ENCODE results near the gene KAZN.

KAZN gene

DNA sequence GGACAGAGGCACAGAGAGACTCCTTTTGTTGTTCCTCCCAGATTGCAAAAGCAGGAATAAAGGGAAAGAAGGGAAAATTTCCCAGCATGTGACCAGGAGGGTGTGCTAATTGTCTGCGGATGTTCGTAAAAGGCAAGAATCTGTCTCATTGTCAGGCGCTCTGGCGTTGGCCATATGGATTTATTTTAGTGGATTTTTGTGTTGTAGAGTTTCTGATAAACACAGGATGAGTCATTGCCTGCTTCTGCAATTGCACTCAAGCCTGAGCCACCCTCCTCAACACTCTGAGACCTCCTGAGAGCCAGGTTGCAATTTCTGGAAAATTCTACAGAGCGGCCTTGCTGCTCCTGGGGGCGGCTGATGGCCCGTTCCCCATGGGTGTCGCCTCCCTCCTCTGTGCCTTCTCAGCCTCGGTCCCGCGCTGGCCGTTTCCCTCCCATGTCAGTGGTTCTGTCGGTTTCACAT, 227.7 kb downstream of the KAZN start:
- H3K4me3 ChIP-seq (ENCODE audit: low read depth, low read length), result no peak overlapping the region
- TF ChIP-seq, protein P1, sequence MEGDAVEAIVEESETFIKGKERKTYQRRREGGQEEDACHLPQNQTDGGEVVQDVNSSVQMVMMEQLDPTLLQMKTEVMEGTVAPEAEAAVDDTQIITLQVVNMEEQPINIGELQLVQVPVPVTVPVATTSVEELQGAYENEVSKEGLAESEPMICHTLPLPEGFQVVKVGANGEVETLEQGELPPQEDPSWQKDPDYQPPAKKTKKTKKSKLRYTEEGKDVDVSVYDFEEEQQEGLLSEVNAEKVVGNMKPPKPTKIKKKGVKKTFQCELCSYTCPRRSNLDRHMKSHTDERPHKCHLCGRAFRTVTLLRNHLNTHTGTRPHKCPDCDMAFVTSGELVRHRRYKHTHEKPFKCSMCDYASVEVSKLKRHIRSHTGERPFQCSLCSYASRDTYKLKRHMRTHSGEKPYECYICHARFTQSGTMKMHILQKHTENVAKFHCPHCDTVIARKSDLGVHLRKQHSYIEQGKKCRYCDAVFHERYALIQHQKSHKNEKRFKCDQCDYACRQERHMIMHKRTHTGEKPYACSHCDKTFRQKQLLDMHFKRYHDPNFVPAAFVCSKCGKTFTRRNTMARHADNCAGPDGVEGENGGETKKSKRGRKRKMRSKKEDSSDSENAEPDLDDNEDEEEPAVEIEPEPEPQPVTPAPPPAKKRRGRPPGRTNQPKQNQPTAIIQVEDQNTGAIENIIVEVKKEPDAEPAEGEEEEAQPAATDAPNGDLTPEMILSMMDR (IDR thresholded peaks at IDR 0.05; ENCODE audit: low read depth, low read length, missing control alignments), result peak; percentile 11
- peak; percentile 59 for DNase-seq (ENCODE audit: low read depth)
- in situ Hi-C loops (cut with HindIII; ENCODE audit: low sequenced_read_pairs), result loop anchor here (10.0 kb wide), 1 partner anchor 69 kb away; no protein-coding TSS in a partner anchor

DNA sequence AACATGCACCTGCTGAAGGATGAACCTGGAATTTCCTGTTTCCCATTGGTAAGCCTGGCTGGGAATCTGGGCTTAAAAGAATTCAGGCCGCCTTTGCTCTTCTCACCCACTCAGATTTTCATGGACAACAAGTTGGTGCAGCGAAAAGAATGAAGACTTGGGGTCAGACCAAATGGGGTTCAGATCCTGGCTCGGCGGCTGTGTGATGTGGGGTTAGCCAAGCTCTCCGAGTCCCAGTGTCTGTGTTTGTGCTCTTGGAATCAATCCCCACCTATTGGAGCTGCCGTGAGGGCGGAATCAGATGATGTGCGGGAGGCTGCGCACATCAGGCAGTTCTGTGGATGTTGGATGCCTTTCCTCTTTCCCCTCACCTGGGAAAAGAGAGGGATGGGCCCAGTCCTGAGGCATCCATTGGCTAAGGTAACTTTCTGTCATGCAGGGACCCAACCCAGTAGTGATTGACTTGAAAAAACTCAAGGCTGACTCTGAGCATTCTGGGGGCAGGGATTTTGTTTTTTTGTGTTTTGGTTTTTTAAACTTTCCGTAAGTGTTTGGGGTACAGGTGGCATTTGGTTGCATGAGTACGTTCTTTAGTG, 228.3 kb downstream of the KAZN start:
- TF ChIP-seq, protein P1 (IDR thresholded peaks at IDR 0.05; ENCODE audit: low read depth, low read length, missing control alignments), result no peak
- in situ Hi-C loops (cut with HindIII; ENCODE audit: low sequenced_read_pairs), result loop anchor here (10.0 kb wide), 1 partner anchor 68 kb away; no protein-coding TSS in a partner anchor
- no peak for DNase-seq (ENCODE audit: low read depth)
- H3K4me3 ChIP-seq (ENCODE audit: low read depth, low read length), result no peak overlapping the region

DNA sequence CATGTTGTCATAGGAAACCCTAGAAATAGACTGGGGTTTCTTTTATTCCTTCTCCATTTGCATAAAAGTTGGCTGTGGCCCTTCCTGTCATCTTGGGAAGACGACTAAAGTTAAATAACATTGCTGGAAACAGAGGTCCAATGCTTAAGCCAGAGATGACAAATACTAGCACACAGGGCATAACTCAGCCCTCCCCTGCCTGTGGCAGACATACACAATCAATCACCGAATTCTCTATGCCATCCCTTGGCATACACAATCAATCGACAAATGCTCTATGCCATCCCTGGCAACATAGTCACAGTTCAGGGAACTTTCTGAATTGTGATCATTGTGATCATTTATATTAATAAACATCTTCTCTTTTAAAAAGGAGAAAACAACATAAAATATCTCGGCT, 229.4 kb downstream of the KAZN start:
- in situ Hi-C loops (cut with HindIII; ENCODE audit: low sequenced_read_pairs), result loop anchor here (10.0 kb wide), 1 partner anchor 67 kb away; no protein-coding TSS in a partner anchor
- H3K4me3 ChIP-seq (ENCODE audit: low read depth, low read length), result no peak overlapping the region
- TF ChIP-seq, protein P1 (IDR thresholded peaks at IDR 0.05; ENCODE audit: low read depth, low read length, missing control alignments), result no peak
- DNase-seq (ENCODE audit: low read depth), result no peak

GRCh38 chr1:14828665-14829064, 230.2 kb downstream of the KAZN start:
- no peak overlapping the region for H3K4me3 ChIP-seq (ENCODE audit: low read depth, low read length)
- TF ChIP-seq, protein P1 (IDR thresholded peaks at IDR 0.05; ENCODE audit: low read depth, low read length, missing control alignments), result no peak
- DNase-seq (ENCODE audit: low read depth), result no peak
- in situ Hi-C loops (cut with HindIII; ENCODE audit: low sequenced_read_pairs), result loop anchor here (10.0 kb wide), 1 partner anchor 66 kb away; no protein-coding TSS in a partner anchor

DNA sequence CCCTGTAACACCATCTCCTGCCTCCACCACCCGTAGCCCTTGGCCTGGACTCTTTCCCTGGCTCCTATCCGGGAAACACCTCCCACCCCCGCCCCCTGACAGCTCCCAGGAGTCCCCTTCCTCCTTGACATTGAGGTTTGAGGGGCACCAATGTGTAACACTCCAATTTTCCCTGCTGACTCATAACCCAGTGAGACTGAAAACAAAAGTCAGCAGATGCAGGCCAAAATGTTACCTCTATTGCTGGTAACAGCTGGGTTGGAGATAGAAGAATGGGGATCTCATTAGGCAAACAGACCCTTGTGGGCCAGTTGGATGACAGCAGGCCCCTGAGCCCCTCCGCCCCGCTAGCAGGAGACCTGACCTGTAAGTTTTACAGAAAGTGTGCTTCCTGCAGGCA, 237.2 kb downstream of the KAZN start:
- DNase-seq (ENCODE audit: low read depth), result peak; percentile 40
- H3K4me3 ChIP-seq (ENCODE audit: low read depth, low read length), result no peak overlapping the region
- in situ Hi-C loops (cut with HindIII; ENCODE audit: low sequenced_read_pairs), result no loop called here
- TF ChIP-seq, protein P1 (IDR thresholded peaks at IDR 0.05; ENCODE audit: low read depth, low read length, missing control alignments), result no peak

GRCh38 chr1:14836426-14837140, 238.1 kb downstream of the KAZN start:
- TF ChIP-seq, protein P1 (IDR thresholded peaks at IDR 0.05; ENCODE audit: low read depth, low read length, missing control alignments), result no peak
- DNase-seq (ENCODE audit: low read depth), result no peak
- no peak overlapping the region for H3K4me3 ChIP-seq (ENCODE audit: low read depth, low read length)
- in situ Hi-C loops (cut with HindIII; ENCODE audit: low sequenced_read_pairs), result no loop called here

Measured in astrocyte of the cerebellum (primary cell).